GM19372 (cell line): ENCODE measurements around the gene LRRC37A.
"Not testable (repeated sequence)": the region's sequence is repeated elsewhere in the genome, so short reads cannot be mapped to it uniquely, and the experiment has no call there.

ENCODE experiments used
- ATAC-seq: cut with Tn5 transposase; IDR thresholded peaks from one replicate; pipeline ENCODE4 v1.9.1; 2021; ENCODE audit warnings: mild to moderate bottlenecking, low read depth, moderate library complexity; ENCODE audit not compliant: unreplicated experiment

The LRRC37A gene

DNA sequence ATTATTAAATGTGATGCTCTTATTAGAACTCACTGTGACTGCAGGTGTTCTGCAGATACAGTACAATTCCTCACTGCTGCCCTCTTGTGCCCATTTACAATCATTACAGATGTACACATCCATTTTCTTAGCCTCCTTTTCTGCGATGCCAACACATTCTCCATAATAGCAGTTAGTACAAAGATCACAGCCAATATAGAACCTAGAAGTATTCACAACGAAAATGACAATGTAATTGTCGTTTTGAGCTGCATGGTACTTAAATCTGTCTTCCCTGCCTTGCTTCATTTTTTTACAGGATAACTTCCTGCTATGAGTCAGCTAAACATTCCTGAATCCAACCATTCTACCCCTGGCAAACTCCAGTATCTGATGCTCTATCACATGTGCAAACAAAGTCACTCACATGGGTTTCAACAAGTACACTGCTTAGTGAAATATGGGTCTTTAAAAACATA, 8.1 kb upstream of the LRRC37A start:
- ATAC-seq: not testable (repeated sequence)

DNA sequence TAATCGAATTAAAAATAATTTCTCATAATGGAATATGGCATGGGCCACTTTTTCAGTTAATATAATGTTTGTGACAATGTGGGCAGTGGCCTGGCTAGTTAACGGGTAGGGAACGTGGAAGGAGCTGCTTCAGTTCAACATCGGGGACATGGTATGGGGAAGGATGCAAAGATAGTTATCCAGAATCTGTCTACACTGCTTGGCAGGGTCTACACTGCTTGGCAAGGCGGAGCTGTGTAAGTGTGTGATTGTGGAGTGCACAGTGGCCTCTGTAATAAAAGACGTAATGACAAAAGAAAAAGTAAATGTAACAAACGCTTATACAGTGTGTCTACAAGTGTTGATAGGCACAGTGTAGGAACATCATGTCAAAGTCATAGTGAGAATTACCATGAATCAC, 7.3 kb upstream of the LRRC37A start:
- not testable (repeated sequence) for ATAC-seq

DNA sequence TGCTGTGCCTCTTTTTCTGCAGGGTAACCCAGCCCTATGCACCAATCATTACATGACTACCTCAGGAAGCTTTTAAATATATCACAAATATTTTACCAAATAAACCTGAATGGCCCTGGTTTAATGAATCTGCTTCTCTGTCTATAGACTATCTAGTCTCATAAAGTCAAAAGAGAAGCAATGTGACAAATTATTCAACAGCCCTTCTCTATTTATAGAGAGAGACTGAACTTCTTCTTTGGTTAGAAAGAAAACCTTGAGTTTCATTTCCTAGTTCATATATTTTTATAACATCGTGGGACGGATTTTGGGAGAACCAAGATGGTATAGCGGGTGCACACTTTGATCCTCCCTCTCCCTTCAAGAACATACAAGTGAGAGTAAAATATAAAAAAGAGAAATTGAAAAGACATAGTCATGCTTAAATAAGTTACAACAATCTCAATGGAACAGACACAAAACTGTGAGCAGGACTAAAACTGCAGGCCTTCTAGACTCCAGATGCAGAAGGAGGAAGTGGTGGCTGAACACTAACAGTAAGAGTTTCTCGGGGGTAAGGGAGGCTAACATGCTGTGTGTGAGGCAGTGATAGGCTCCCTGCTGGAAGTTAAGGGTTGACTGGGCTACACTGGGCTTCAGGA, 3.9 kb upstream of the LRRC37A start:
- ATAC-seq: peak; percentile 78

DNA sequence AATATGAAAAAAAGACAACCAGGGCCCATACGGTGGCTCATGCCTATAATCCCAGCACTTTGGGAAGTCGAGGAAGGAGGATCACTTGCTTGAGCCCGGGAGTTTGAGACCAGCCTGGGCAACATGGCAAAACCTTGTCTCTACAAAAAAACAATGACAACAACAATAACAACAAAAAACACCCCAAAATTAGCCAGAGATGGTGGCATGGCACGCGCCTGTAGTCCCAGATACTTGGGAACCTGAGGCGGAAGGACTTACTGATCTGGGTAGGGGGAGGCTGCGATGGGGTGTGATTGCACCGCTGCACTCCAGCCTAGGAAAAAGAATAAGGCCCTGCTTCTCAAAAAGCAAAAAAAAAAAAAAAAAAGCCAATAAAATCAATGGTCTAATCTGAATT, 3.3 kb upstream of the LRRC37A start:
- not testable (repeated sequence) for ATAC-seq

DNA sequence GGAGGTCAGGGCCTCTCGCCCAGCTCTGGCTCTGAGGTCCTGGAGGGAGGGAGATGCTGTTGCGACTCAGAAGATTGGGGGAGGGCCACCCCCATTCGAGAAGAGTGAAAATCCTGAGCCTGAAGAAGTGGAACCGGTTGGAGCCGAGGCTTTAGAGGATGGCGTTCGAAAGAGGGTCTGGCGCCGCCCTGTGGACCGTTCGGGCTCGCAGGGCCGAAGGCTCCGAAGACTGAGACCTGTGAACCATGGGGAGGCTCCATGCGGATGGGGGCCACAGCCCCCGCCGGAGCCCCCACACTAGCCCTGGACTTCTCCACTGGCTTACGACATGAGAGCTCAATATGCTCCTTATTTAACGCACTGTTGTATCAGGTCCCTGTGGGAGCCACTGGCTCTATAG, 46.3 kb downstream of the LRRC37A start:
- not testable (repeated sequence) for ATAC-seq

DNA sequence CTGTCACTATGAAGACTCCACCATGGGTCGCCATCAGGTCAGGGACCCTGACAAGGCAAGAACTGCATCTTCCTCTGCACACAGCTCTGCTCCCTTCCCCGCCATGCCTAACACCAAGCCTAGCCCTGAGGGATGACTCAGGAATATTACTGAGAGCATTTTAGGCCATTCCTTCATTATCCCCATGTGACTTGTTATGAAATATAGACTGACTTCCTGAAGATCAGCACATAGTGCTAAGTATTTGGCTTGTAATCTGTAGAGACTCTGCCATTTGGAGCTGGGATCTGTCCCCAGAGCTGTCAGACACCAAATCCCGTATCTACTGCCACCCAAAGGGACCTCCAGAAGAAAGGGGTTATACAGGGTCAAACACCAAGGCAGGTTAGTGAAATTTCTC, 47.2 kb downstream of the LRRC37A start:
- ATAC-seq: not testable (repeated sequence)

DNA sequence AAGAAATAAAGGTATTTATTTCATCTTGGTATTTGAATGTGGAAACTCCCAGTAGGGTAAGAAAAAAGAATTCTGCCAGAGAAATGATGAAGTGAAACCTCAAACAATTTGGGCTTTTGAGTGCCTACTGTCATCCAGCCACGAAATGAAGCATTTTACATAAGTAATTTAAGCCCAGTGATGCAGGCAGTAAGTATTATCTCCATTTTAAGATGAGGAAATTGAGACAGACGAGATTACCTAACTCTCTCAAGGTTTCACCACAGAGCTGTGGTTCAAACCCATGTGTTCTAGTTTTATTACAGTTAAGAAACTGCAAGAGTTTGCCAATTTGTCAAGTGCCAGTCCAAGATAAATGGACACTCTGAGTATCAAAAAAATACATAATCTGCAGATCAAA, 53.4 kb downstream of the LRRC37A start:
- not testable (repeated sequence) for ATAC-seq

DNA sequence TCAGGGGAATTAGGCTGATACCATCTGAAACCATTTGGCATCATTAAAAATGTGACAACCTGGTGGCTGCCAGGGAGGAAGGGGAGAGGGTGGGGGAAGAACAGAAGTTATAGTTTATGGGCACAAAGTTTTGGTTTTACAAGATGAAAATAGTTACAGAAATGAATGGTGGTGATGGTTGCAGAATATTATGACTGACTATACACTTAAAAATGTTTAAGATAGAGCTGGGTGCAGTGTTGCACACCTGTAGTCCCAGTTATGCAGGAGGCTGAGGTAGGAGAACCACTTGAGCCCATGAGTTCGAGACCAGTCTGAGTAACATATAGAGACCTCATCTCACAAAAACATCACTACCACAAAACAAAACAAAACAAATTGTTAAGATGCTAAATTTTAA, 54.1 kb downstream of the LRRC37A start:
- ATAC-seq: not testable (repeated sequence)

DNA sequence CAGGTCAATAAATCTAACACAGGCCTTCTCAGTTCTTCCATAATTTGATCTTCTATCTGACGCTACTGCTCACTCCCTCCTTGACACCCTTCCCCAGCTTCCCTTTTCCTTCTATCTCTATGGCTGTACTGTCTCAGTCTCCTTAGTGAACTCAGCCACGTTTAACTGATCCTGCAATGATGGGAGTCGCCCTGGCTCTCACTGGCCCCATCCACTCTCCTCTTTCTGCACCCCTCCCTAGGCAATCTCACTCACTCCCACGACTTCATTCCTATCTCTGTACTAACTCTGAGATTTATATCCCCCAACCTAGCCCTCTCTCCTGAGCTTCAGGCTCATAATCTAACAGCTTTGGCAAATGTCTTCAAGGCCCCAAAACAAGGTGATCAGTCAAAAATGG, 58.9 kb downstream of the LRRC37A start:
- not testable (repeated sequence) for ATAC-seq

DNA sequence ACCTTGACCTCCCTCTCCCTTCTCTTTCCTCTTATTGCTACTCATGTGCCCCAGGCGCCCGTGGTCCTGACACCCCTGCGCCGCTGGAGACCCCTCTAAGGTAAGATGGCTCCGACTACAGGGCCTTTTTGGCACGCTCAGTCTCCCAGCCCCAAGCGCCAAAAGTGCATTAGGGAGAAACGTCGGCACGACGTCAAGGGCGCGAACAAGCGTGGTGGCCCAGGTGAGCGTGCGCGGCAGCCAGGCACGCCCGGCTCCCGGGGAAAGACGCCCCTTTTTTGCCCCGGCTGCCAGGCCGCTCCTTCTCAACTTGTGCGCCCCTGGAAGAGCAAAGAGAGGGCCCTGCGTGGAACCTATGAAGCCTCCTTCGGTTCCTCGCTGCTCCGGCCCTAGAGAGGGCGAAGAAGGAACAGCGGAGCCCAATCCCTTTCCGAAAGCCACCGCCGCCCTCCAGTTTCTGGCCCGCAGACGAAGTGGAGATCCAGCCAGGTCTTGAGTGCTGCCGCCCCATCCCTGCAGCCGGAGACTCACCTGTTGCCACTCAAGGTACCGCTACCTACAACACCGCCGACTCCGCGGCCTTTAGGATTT, 66.3 kb downstream of the LRRC37A start:
- peak; percentile 35 for ATAC-seq

DNA sequence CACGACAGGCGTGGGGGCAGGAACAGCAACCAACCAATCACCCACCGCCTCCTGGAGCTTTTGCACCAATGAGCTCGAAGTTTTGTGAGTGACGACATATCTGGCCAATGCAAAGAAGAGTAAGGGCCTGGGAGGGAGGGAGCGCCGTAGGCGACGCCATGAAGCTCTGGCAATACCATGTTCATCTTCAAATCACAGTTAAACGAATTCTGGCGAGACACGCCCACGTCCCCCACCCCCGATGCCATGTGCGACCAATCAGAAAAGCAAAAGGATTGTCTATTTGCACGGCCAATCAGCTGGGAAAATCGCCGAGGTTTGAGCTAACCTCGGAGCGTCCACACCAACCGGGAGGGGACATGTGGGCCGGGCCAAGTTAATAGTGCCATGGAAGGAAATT, 66.8 kb downstream of the LRRC37A start, which contains the start of gene ARL17B:
Gene ARL17B (minus strand): TSS at position 12 of the 400 bp plus-strand sequence. CDS start 3,369 bp downstream, outside the sequence.
- ATAC-seq: peak; percentile 98

DNA sequence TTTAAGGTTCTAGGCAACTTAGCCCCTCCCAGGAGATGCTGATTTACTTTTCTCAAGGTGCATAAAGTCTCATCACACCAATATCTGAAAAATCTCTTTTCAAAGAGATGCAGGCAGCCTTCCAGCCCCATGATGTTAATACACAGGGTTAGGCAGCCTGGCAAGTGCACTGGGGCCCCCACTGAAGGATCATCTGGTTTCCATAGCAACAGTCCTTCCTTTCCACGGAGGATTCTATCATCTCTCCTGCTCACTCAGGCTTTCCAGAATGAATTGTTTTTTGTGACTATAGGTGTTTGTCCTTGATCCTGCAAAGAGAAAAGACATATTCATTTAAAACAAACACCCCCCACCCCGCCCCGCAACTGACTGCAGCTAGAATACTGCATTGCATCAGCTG, 72.6 kb downstream of the LRRC37A start:
- not testable (repeated sequence) for ATAC-seq

DNA sequence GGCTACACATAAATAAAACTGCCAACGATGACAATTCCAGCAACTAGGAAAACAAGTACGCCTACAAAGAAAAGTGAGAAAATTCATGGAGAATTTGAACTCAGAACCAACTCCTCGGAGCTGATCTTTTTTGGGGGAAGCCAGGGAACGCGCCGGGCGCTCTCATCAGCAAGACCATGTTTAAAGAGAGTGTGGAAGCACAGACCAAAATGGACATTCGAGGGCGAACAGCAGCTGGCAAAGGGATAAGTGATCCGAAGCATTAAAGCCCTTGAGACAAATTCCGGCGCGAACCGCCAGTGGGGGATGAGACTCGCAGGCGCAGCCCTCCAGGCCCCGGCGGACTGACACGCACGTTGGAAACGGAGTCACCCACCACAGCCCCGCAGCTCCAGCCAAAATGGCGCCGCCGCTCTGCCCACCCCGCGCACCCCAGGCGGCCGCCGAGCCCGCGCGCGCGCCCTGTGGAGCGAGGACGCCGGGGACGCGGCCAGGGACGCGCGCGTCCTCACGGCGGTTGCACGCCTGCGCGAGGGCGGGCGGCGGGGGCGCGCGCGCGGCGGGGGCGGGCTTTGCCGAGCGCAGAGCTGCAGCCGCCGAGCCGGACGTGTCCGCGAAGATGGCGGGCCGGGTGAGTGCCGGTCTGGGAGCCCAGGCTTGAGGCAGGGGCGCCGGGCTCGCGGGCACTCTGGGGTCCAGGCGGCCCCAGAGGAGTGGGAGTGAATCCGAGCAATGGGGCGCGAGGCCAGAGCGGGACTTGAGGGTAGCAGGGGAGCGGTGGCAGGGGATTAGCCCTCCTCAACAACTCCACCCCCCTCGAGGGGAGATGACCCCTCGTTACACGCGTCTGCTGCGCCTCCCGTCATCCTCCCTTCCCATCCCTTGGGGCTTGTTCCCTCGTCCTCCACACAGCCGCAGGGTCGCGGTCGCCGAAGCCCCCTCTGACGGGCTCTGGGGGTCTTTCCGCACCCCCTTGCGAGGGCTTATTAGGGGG, 77.6 kb downstream of the LRRC37A start:
- ATAC-seq: peak; percentile 82

DNA sequence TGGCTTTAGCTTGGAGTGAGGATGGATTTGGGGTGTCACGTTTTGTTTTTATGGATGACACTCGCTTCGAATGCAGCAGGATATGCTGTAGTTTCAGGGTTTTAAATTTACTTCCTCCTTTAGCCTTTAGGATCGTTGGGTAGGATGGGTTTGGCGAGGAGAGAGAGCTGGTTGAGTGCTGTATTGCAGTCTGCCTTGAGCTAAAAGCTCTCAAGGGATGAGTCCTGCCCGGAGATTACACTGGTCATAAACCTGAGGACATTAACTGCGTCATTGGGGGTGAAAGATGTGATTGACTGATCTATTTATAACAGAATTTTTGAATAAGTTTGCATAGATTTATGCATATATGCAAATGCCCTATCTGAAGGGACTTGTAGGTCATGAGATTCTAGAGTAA, 78.5 kb downstream of the LRRC37A start:
- not testable (repeated sequence) for ATAC-seq

DNA sequence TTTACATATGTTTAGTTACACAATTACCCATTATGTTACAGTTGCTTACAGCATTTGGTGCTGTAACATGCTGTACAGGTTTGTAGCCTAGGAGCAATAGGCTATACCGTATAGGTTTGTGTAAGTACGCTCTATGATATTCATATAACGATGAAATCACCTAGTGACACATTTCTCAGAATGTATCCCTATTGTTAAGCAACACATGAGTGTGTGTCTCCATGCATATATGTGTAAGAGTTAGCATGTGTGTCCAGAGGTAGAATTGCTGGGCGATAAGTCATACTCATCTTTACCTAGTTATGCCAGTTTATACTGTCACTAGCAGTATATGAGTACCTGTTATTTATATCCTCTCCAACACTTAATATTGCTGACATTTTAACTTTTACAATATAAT, 88.2 kb downstream of the LRRC37A start:
- ATAC-seq: not testable (repeated sequence)

DNA sequence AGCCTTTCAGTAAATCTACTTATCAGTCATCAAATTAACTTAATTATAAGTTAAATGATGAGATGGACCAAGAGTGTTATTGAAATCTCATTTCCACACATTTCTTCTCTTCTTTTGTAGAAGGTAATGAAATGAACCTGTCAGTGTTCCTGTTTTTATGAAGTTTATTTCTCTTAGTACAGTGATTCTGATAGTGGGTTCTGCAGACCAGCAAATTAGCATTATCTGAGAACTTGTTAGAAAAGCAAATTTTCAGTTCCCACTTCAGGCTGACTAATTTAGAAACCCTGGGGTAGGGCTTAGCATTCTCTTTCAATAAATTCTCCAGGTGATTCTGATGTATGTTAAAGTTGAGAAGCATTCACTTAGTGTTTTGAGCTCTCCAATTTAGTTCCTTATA, 90.6 kb downstream of the LRRC37A start:
- ATAC-seq: not testable (repeated sequence)
